Right lobe of liver (tissue), 4 donors: Measurements from ENCODE around the gene CHMP4A.

Source experiments
- CTCF ChIP-seq, 4 donors: fragments of 200-600 bp in 3 of 4; fragments of 450-650 bp in 1 of 4; IDR thresholded peaks; one replicate each; pipeline versions ENCODE4 v1.5.1 to v1.8.0; 2016 to 2022; ENCODE audit warnings: antibody characterized with exemption in 4 of 4, mild to moderate bottlenecking in 2 of 4
- POLR2A ChIP-seq: fragments of 450-650 bp; IDR thresholded peaks from one replicate; pipeline ENCODE4 v1.6.1; 2017; ENCODE audit warnings: antibody characterized with exemption, mild to moderate bottlenecking
- donor health status: DM: no; HTN: no; CAD: no.
- donor health status: DM: no; HTN: no; CAD: no.
- donor health status: DM: no; HTN: yes; CAD: no.

GRCh38 chr14:24179961-24180796, 33.1 kb downstream of the CHMP4A start:
- TF ChIP-seq CTCF (IDR thresholded peaks at IDR 0.05), result no peak
- TF ChIP-seq POLR2A, result peak; percentile 16
